Stimulated activated CD4-positive, alpha-beta T cell treated with anti-CD3 and anti-CD28 coated beads, Interleukin-1b, Interleukin-23, amount 100 ng/mL, for 1 hour (primary cell): ENCODE data around the gene APOBEC4.
"Not testable (repeated sequence)": the region's sequence is repeated elsewhere in the genome, so short reads cannot be mapped to it uniquely, and the experiment has no call there.

Source experiments
- DNase-seq, 2 donors: peaks; one replicate each; pipeline ENCODE4 v3.0.0-alpha.2; 2020; ENCODE audit warnings: low read depth in 2 of 2

Gene APOBEC4

GRCh38 chr1:183633676-183634343 lies 19.3 kb downstream of the APOBEC4 start:
- DNase-seq: no peak

- DNase-seq: no peak
Measured at GRCh38 chr1:183632964-183633363, 20.2 kb downstream of the APOBEC4 start.

GRCh38 chr1:183632114-183632513 lies 21.0 kb downstream of the APOBEC4 start:
- DNase-seq: no peak

GRCh38 chr1:183630748-183631147 lies 22.4 kb downstream of the APOBEC4 start:
- DNase-seq: no peak

- no peak for DNase-seq
Measured at GRCh38 chr1:183628537-183628936, 24.6 kb downstream of the APOBEC4 start.

- DNase-seq: not testable (repeated sequence)
Measured at GRCh38 chr1:183626236-183626635, 26.9 kb downstream of the APOBEC4 start.

GRCh38 chr1:183622884-183623785 lies 30.0 kb downstream of the APOBEC4 start:
- DNase-seq: peak in 1 of 2 donors; percentile 8

- no peak for DNase-seq
Measured at GRCh38 chr1:183622013-183622412, 31.1 kb downstream of the APOBEC4 start.

GRCh38 chr1:183620311-183620710 lies 32.8 kb downstream of the APOBEC4 start:
- no peak for DNase-seq

- DNase-seq: no peak
Measured at GRCh38 chr1:183619781-183620180, 33.3 kb downstream of the APOBEC4 start.

GRCh38 chr1:183618202-183618601 lies 34.9 kb downstream of the APOBEC4 start:
- DNase-seq: not testable (repeated sequence)

GRCh38 chr1:183612975-183613374 lies 40.1 kb downstream of the APOBEC4 start:
- not testable (repeated sequence) for DNase-seq

GRCh38 chr1:183612407-183612806 lies 40.7 kb downstream of the APOBEC4 start:
- DNase-seq: no peak

GRCh38 chr1:183611021-183611420 lies 42.1 kb downstream of the APOBEC4 start:
- no peak for DNase-seq

GRCh38 chr1:183609759-183610452 lies 43.2 kb downstream of the APOBEC4 start:
- DNase-seq: no peak

GRCh38 chr1:183609313-183609712 lies 43.8 kb downstream of the APOBEC4 start:
- DNase-seq: no peak

GRCh38 chr1:183607322-183607980 lies 45.7 kb downstream of the APOBEC4 start:
- DNase-seq: no peak

- no peak for DNase-seq
Measured at GRCh38 chr1:183605904-183606303, 47.2 kb downstream of the APOBEC4 start.

- no peak for DNase-seq
Measured at GRCh38 chr1:183604815-183605214, 48.3 kb downstream of the APOBEC4 start.

GRCh38 chr1:183604038-183604808 lies 48.9 kb downstream of the APOBEC4 start:
- DNase-seq: no peak

- DNase-seq: no peak
Measured at GRCh38 chr1:183602510-183602909, 50.6 kb downstream of the APOBEC4 start.
